Astrocyte of the spinal cord (primary cell): ENCODE data around the gene CXCR5.

Experiments
- DNase-seq: peaks from one replicate; pipeline ENCODE4 v3.0.0; 2011; ENCODE audit warnings: low read depth, low spot score
- H3K4me3 ChIP-seq: 2 replicates; pipeline ENCODE4 v1.5.1; 2011; ENCODE audit warnings: low read depth, mild to moderate bottlenecking, low read length, moderate library complexity
- CTCF ChIP-seq: IDR thresholded peaks from 2 replicates; pipeline ENCODE4 v1.5.1; 2012; ENCODE audit warnings: low read depth, mild to moderate bottlenecking, low read length, inconsistent platforms
- in situ Hi-C: cut with HindIII; loops from 2 replicates; pipeline ENCODE4 v1.10.0; 2017; ENCODE audit warnings: low sequenced_read_pairs

Gene CXCR5

GRCh38 chr11:118884875-118885274 lies 1.2 kb downstream of the CXCR5 start:
- in situ Hi-C loops, result no loop called here
- TF ChIP-seq CTCF, result no peak
- DNase-seq, result no peak
- no peak overlapping the region for H3K4me3 ChIP-seq

GRCh38 chr11:118885319-118885718 lies 1.6 kb downstream of the CXCR5 start:
- H3K4me3 ChIP-seq, result no peak overlapping the region
- no peak for TF ChIP-seq CTCF
- no peak for DNase-seq
- in situ Hi-C loops, result no loop called here

- in situ Hi-C loops, result no loop called here
- no peak overlapping the region for H3K4me3 ChIP-seq
- TF ChIP-seq CTCF, result no peak
- DNase-seq, result no peak
Measured at GRCh38 chr11:118885831-118886565, 2.3 kb downstream of the CXCR5 start.

GRCh38 chr11:118886681-118887111 lies 3.0 kb downstream of the CXCR5 start:
- no peak for TF ChIP-seq CTCF
- in situ Hi-C loops, result no loop called here
- H3K4me3 ChIP-seq, result no peak overlapping the region
- no peak for DNase-seq

DNA sequence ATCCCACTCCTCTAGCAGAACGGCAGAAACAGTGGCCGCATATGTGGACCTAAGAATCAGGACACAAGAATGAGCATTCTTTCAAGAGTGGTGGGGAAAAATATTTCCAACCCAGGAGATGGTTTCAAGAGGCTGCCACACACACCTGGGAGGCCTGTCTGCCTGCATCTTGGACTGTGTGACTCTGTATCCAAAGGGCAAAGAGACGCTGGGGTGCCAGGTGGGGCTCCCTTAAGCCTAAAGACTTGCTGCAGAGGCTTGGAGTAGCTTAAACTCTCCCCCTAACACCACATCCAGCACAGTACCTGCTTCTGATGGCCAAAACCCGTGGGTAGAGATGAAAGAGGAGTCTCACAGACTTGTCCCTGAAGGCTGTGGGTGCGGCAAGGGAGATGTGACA lies 3.5 kb downstream of the CXCR5 start:
- in situ Hi-C loops, result no loop called here
- no peak for TF ChIP-seq CTCF
- DNase-seq, result no peak
- no peak overlapping the region for H3K4me3 ChIP-seq

- no peak overlapping the region for H3K4me3 ChIP-seq
- TF ChIP-seq CTCF, result no peak
Measured at GRCh38 chr11:118888398-118888797, 4.7 kb downstream of the CXCR5 start.

More at GRCh38 chr11:118888398-118888797, 4.7 kb downstream of the CXCR5 start:
- DNase-seq, result no peak
- in situ Hi-C loops, result no loop called here
